H9 (cell line): ENCODE data around the gene ESPNL. TPM values are rescaled to one million over a fixed set of nuclear protein-coding genes. Genes with fewer than 3 reads are reported as not detected.

Experiments used
- DNase-seq: peaks from one replicate; pipeline ENCODE4 v3.0.0-alpha.2; 2017
- H2AFZ ChIP-seq: one replicate; pipeline ENCODE4 v1.6.1; 2013; ENCODE audit warnings: mild to moderate bottlenecking, low read length, control low read depth, moderate library complexity
- H2AK5ac ChIP-seq: 2 replicates; pipeline ENCODE4 v1.6.1; 2013; ENCODE audit warnings: low read length, control low read depth, mixed read lengths; ENCODE audit not compliant: insufficient read length
- H2BK120ac ChIP-seq: one replicate; pipeline ENCODE4 v1.6.1; 2013; ENCODE audit warnings: low read depth, mild to moderate bottlenecking, low read length, control low read depth, inconsistent platforms; ENCODE audit not compliant: poor library complexity, severe bottlenecking
- H2BK12ac ChIP-seq: 2 replicates; pipeline ENCODE4 v1.6.1; 2013; ENCODE audit warnings: low read length, control low read depth, mixed read lengths, low read depth; ENCODE audit not compliant: insufficient read length
- H2BK15ac ChIP-seq: 2 replicates; pipeline ENCODE4 v1.6.1; 2013; ENCODE audit warnings: low read depth, low read length, control low read depth
- H2BK20ac ChIP-seq: one replicate; pipeline ENCODE4 v1.6.1; 2013; ENCODE audit warnings: low read depth, mild to moderate bottlenecking, low read length, control low read depth, inconsistent platforms; ENCODE audit not compliant: poor library complexity, severe bottlenecking
- H2BK5ac ChIP-seq: 2 replicates; pipeline ENCODE4 v1.6.1; 2013; ENCODE audit warnings: low read length, control low read depth, mixed read lengths; ENCODE audit not compliant: insufficient read length
- H3K14ac ChIP-seq: 2 replicates; pipeline ENCODE4 v1.6.1; 2013; ENCODE audit warnings: low read length, control low read depth; ENCODE audit not compliant: insufficient read depth
- H3K18ac ChIP-seq: 2 replicates; pipeline ENCODE4 v1.6.1; 2013; ENCODE audit warnings: low read depth, mild to moderate bottlenecking, mixed read lengths, low read length, control low read depth; ENCODE audit not compliant: insufficient read length
- H3K23ac ChIP-seq: 2 replicates; pipeline ENCODE4 v1.6.1; 2013; ENCODE audit warnings: low read length, control low read depth, mixed read lengths, low read depth; ENCODE audit not compliant: insufficient read length
- H3K23me2 ChIP-seq: 2 replicates; pipeline ENCODE4 v1.6.1; 2013; ENCODE audit warnings: low read depth, mild to moderate bottlenecking, mixed read lengths, low read length, control low read depth; ENCODE audit not compliant: insufficient read length, poor library complexity, severe bottlenecking
- H3K27ac ChIP-seq: 2 replicates; pipeline ENCODE4 v1.5.1; 2013; ENCODE audit warnings: low read length, control low read depth, mixed read lengths, low read depth; ENCODE audit not compliant: insufficient read length
- H3K27me3 ChIP-seq: 2 replicates; pipeline ENCODE4 v1.6.1; 2013; ENCODE audit warnings: low read length, control low read depth, inconsistent platforms; ENCODE audit not compliant: insufficient read depth
- H3K4ac ChIP-seq: 2 replicates; pipeline ENCODE4 v1.6.1; 2013; ENCODE audit warnings: low read depth, mild to moderate bottlenecking, control low read depth, inconsistent platforms, low read length, moderate library complexity
- H3K4me1 ChIP-seq: 2 replicates; pipeline ENCODE4 v1.6.1; 2013; ENCODE audit warnings: low read length, control low read depth, inconsistent platforms; ENCODE audit not compliant: insufficient read depth
- H3K4me2 ChIP-seq: 2 replicates; pipeline ENCODE4 v1.6.1; 2013; ENCODE audit warnings: low read length, control low read depth, mixed read lengths; ENCODE audit not compliant: insufficient read length, insufficient read depth
- H3K56ac ChIP-seq: 2 replicates; pipeline ENCODE4 v1.6.1; 2013; ENCODE audit warnings: low read depth, mild to moderate bottlenecking, mixed read lengths, low read length, control low read depth; ENCODE audit not compliant: insufficient read length
- H3K79me1 ChIP-seq: 2 replicates; pipeline ENCODE4 v1.6.1; 2013; ENCODE audit warnings: low read depth, mild to moderate bottlenecking, moderate library complexity, low read length, control low read depth, inconsistent platforms; ENCODE audit not compliant: insufficient read depth, poor library complexity, severe bottlenecking
- H3K79me2 ChIP-seq: 2 replicates; pipeline ENCODE4 v1.6.1; 2013; ENCODE audit warnings: low read length, control low read depth, inconsistent platforms; ENCODE audit not compliant: insufficient read depth
- H3K9ac ChIP-seq: 2 replicates; pipeline ENCODE4 v1.6.1; 2013; ENCODE audit warnings: low read length, control low read depth, mixed read lengths; ENCODE audit not compliant: insufficient read length; ENCODE audit errors: extremely low read depth
- H3K9me3 ChIP-seq: one replicate; pipeline ENCODE4 v1.6.1; 2013; ENCODE audit warnings: low read depth, low read length, inconsistent platforms; ENCODE audit not compliant: control insufficient read depth
- H3T11ph ChIP-seq: one replicate; pipeline ENCODE4 v1.6.1; 2013; ENCODE audit warnings: mild to moderate bottlenecking, low read length, control low read depth, inconsistent platforms
- H4K20me1 ChIP-seq: one replicate; pipeline ENCODE4 v1.6.1; 2013; ENCODE audit not compliant: control insufficient read depth, insufficient read length, insufficient read depth
- H4K5ac ChIP-seq: 2 replicates; pipeline ENCODE4 v1.6.1; 2013; ENCODE audit warnings: low read depth, mild to moderate bottlenecking, mixed read lengths, low read length, control low read depth; ENCODE audit not compliant: insufficient read length
- H4K8ac ChIP-seq: replicated peaks from 2 replicates; pipeline ENCODE4 v1.6.1; 2013; ENCODE audit warnings: low read length, control low read depth, mixed read lengths, low read depth; ENCODE audit not compliant: insufficient read length
- H4K91ac ChIP-seq: 2 replicates; pipeline ENCODE4 v1.6.1; 2013; ENCODE audit warnings: low read depth, mild to moderate bottlenecking, moderate library complexity, mixed read lengths, low read length, control low read depth; ENCODE audit not compliant: insufficient read length
- H3K27ac Mint-ChIP-seq, 3 experiments: 2 replicates in 2 of 3; 3 replicates in 1 of 3; pipeline ENCODE4 v1.8.0; 2020 to 2021; ENCODE audit warnings: mixed read lengths in 3 of 3, mild to moderate bottlenecking in 1 of 3, moderate library complexity in 1 of 3
- H3K27me3 Mint-ChIP-seq: 2 replicates; pipeline ENCODE4 v1.8.0; 2021; ENCODE audit warnings: low read depth, mild to moderate bottlenecking, moderate library complexity, mixed read lengths
- H3K36me3 Mint-ChIP-seq, 3 experiments: 2 replicates in 2 of 3; 3 replicates in 1 of 3; pipeline ENCODE4 v1.8.0; 2020 to 2021; ENCODE audit warnings: low read depth in 3 of 3, mixed read lengths in 3 of 3; ENCODE audit not compliant: insufficient read depth in 1 of 3
- H3K4me1 Mint-ChIP-seq, 2 experiments: 2 replicates each; pipeline ENCODE4 v1.8.0; 2020; ENCODE audit warnings: mixed read lengths in 2 of 2
- H3K4me3 Mint-ChIP-seq, 2 experiments: 2 replicates in 1 of 2; 3 replicates in 1 of 2; pipeline ENCODE4 v1.8.0; 2020 to 2021; ENCODE audit warnings: mild to moderate bottlenecking in 2 of 2, mixed read lengths in 2 of 2, moderate library complexity in 1 of 2
- H3K9me3 Mint-ChIP-seq, 2 experiments: 2 replicates in 1 of 2; 3 replicates in 1 of 2; pipeline ENCODE4 v1.8.0; 2020; ENCODE audit warnings: mild to moderate bottlenecking in 2 of 2, mixed read lengths in 2 of 2, moderate library complexity in 1 of 2
- CTCF ChIP-seq: fragments of 200-600 bp; sonication (generic); conservative IDR thresholded peaks from 3 replicates; pipeline ENCODE4 v1.8.0; 2021; ENCODE audit warnings: antibody characterized with exemption, mild to moderate bottlenecking
- WGBS: extraction: QIAGEN DNeasy Blood & Tissue Kit; methylation state at CpG from one replicate; pipeline ENCODE4 v1.1.7; 2013; ENCODE audit warnings: missing lambda C conversion rate, low lambda C conversion rate, mixed read lengths; ENCODE audit not compliant: insufficient read length; ENCODE audit errors: extremely low coverage; 5-methylcytosine and 5-hydroxymethylcytosine counted together
- total RNA-seq: library from RNA; stranded (reverse); gene quantifications from 2 replicates; pipeline ENCODE4 v1.2.1, GENCODE V29; 2021

Gene ESPNL
- total RNA-seq, 1 experiment from 2014 or later, result 0.17 TPM

- Histone ChIP-seq H2BK5ac (no peak overlapping the region), H2BK12ac (no peak overlapping the region), H3K27me3 (no peaks in the 10 kb centered on the region), H4K20me1 (no peaks in the 10 kb centered on the region), H3K14ac (no peak overlapping the region), H2BK20ac (no peak overlapping the region), H3K56ac (no peak overlapping the region), H4K91ac (no peak overlapping the region), H3K4me2 (no peak overlapping the region), H2AK5ac (no peak overlapping the region), H2BK120ac (no peak overlapping the region), H3T11ph (no peak overlapping the region), H4K8ac (no peak overlapping the region), H2BK15ac (no peak overlapping the region), H3K23me2 (no peaks in the 10 kb centered on the region), H3K4me1 (no peaks in the 10 kb centered on the region), H3K79me1 (no peaks in the 10 kb centered on the region), H3K23ac (no peak overlapping the region), H4K5ac (no peak overlapping the region), H3K79me2 (no peaks in the 10 kb centered on the region), H3K9ac (no peak overlapping the region), H3K9me3 (no peaks in the 10 kb centered on the region), H3K27ac (no peak overlapping the region), H3K18ac (no peak overlapping the region), H3K4ac (no peak overlapping the region), H2AFZ (no peak overlapping the region)
- no peak for DNase-seq
- peak; percentile 36; the same call in 1 of the 3 replicates for TF ChIP-seq CTCF
- no peaks in the 10 kb centered on the region for H3K9me3 Mint-ChIP-seq
- no peaks in the 10 kb centered on the region; the same call in 1 of the 2 replicates for H3K27me3 Mint-ChIP-seq
- no peak overlapping the region; a peak in 1 of 7 replicates for H3K27ac Mint-ChIP-seq
- H3K4me3 Mint-ChIP-seq, result no peak overlapping the region
- H3K36me3 Mint-ChIP-seq, result no peaks in the 10 kb centered on the region
- H3K4me1 Mint-ChIP-seq, result no peaks in the 10 kb centered on the region
- WGBS, result no CpG with 5 or more reads among the region's 14 CpGs
Observed at GRCh38 chr2:238133499-238134392, 33.6 kb downstream of the ESPNL start.
